ENCODE data around the gene CBARP. TPM values are rescaled to one million over a fixed set of nuclear protein-coding genes. Genes with fewer than 3 reads are reported as not detected.
A peak's percentile ranks its signal among the peaks of the same experiment; 100 is the strongest.

Gene CBARP
- total and polyA plus RNA-seq, 2 of the 4 experiments (the other 2 are of a cell fraction) = 0.18 to 3.9 TPM

- no peak for DNase-seq
Measured at GRCh38 chr19:1210227-1210538, 27.6 kb downstream of the CBARP start.

More at GRCh38 chr19:1210227-1210538, 27.6 kb downstream of the CBARP start:
- Histone ChIP-seq H3K4ac (ENCODE audit: low read depth, low read length) (0 out of 2 replicates have a peak overlapping the region, but pooled peaks have one; percentile 34), H3K18ac (ENCODE audit: low read depth, low read length) (no peak overlapping the region), H3K9me1 (ENCODE audit: insufficient read depth, low read length) (peaks cover 23% of the 10 kb centered on the region), H3K36me3 (ENCODE audit: control insufficient read depth, insufficient read depth, low read length) (peaks cover 9% of the 10 kb centered on the region; the same call in 1 of the 2 replicates), H2AK5ac (ENCODE audit: low read depth, low read length) (peak overlapping the region; percentile 70; the same call in 1 of the 2 replicates), H4K20me1 (ENCODE audit: insufficient read depth, low read length) (peaks cover 68% of the 10 kb centered on the region), H3K23ac (ENCODE audit: low read depth, low read length) (no peak overlapping the region), H2BK15ac (ENCODE audit: low read depth, low read length) (no peak overlapping the region), H4K8ac (ENCODE audit: low read depth in 2 of 2, low read length in 2 of 2) (0 out of 4 replicates have a peak overlapping the region, but pooled peaks of 1 of the 2 experiments have one; percentile 28), H3K9ac (ENCODE audit: low read depth, low read length) (no peak overlapping the region), H3K4me2 (ENCODE audit: low read depth, low read length) (no peak overlapping the region), H2BK20ac (ENCODE audit: low read depth, low read length) (no peak overlapping the region), H2AFZ (replicated peaks; ENCODE audit: low read length, poor library complexity) (no peak overlapping the region), H3K4me1 (ENCODE audit: control insufficient read depth, insufficient read depth, low read length) (peaks cover 23% of the 10 kb centered on the region), H3K27me3 (ENCODE audit: control insufficient read depth, insufficient read depth, low read length) (no peaks in the 10 kb centered on the region), H3K14ac (replicated peaks; ENCODE audit: low read depth, low read length) (peak overlapping the region; percentile 80), H3K9me3 (ENCODE audit: control insufficient read depth, insufficient read depth, low read length) (no peaks in the 10 kb centered on the region), H2BK120ac (ENCODE audit: low read depth, low read length) (peak overlapping the region; percentile 75), H3K27ac (ENCODE audit: insufficient read depth, low read length) (no peak overlapping the region; the same call in 1 of the 2 replicates), H2AK9ac (replicated peaks; ENCODE audit: low read depth, low read length, poor library complexity) (peak overlapping the region; percentile 87), H4K5ac (ENCODE audit: low read depth, low read length) (no peak overlapping the region), H3K56ac (ENCODE audit: extremely low read depth, insufficient read depth, low read length) (no peak overlapping the region), H3K79me1 (ENCODE audit: low read depth in 1 of 2, low read length in 2 of 2) (peaks cover 7 to 78% of the 10 kb centered on the region in 2 experiments), H3K4me3 (ENCODE audit: insufficient read depth, low read depth, low read length) (no peak overlapping the region), H4K91ac (ENCODE audit: insufficient read depth, low read depth, low read length) (no peak overlapping the region), H2BK5ac (ENCODE audit: low read depth, low read length, poor library complexity, severe bottlenecking) (peak overlapping the region; percentile 30)
- dilution Hi-C loops (cut with HindIII; ENCODE audit: low sequenced_read_pairs, unreplicated experiment) (no loop called here), intact Hi-C loops (cut with micrococcal nuclease) (no loop called here), in situ Hi-C loops (cut with MboI; ENCODE audit: low sequenced_read_pairs) (no loop called here)
- 100% methylated on average over 3 of the region's 13 CpGs; no CpG with 5 or more reads in 1 of the 2 experiments for WGBS, 2 experiments (ENCODE audit: extremely low coverage in 2 of 2, insufficient read length in 1 of 2)
- no TSS peak for BruUV-seq (replicated peaks)
- POLR2A ChIA-PET (ENCODE audit: unreplicated experiment) = no interaction called here
- TF ChIP-seq, protein P1, sequence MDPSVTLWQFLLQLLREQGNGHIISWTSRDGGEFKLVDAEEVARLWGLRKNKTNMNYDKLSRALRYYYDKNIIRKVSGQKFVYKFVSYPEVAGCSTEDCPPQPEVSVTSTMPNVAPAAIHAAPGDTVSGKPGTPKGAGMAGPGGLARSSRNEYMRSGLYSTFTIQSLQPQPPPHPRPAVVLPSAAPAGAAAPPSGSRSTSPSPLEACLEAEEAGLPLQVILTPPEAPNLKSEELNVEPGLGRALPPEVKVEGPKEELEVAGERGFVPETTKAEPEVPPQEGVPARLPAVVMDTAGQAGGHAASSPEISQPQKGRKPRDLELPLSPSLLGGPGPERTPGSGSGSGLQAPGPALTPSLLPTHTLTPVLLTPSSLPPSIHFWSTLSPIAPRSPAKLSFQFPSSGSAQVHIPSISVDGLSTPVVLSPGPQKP (IDR thresholded peaks at IDR 0.05; ENCODE audit: borderline replicate concordance, low read depth, low read length) = no peak
- TF ChIP-seq SMC3 (IDR thresholded peaks at IDR 0.05; ENCODE audit: low read depth, low read length) (no peak), CHD1 (IDR thresholded peaks at IDR 0.05; ENCODE audit: low read depth, low read length) (no peak), RAD21 (IDR thresholded peaks at IDR 0.05; ENCODE audit: low read length) (no peak), BHLHE40 (IDR thresholded peaks at IDR 0.05; ENCODE audit: low read depth, low read length) (no peak), USF2 (IDR thresholded peaks at IDR 0.05; ENCODE audit: low read depth, low read length) (no peak), MXI1 (IDR thresholded peaks at IDR 0.05; ENCODE audit: borderline replicate concordance, low read depth, low read length) (no peak), MAZ (IDR thresholded peaks at IDR 0.05; ENCODE audit: borderline replicate concordance, low read depth, low read length) (no peak), POLR2A (IDR thresholded peaks at IDR 0.05; ENCODE audit: low read depth, low read length) (no peak), MAFK (IDR thresholded peaks at IDR 0.05; ENCODE audit: low read depth, low read length) (no peak), CTCF (conservative IDR thresholded peaks at IDR 0.05; ENCODE audit: low read depth, low read length) (no peak), FOS (IDR thresholded peaks at IDR 0.05; ENCODE audit: low read depth, low read length) (no peak)
- no peak for ATAC-seq (ENCODE audit: low read depth)
- CTCF ChIA-PET = no interaction called here
